Loucy (cell line): ENCODE measurements around the gene RASSF4.

Source experiments
- EZH2phosphoT487 ChIP-seq: fragments of 200-600 bp; IDR thresholded peaks from 2 replicates; pipeline ENCODE4 v1.6.1; 2018; ENCODE audit warnings: antibody characterized with exemption, mild to moderate bottlenecking, moderate library complexity, borderline replicate concordance
- TF ChIP-seq, protein P1 (sequence below): fragments of 200-600 bp; sonication (generic); conservative IDR thresholded peaks from 2 replicates; pipeline ENCODE4 v1.5.1; 2014; ENCODE audit warnings: mild to moderate bottlenecking, antibody characterized with exemption, low read length

DNA sequence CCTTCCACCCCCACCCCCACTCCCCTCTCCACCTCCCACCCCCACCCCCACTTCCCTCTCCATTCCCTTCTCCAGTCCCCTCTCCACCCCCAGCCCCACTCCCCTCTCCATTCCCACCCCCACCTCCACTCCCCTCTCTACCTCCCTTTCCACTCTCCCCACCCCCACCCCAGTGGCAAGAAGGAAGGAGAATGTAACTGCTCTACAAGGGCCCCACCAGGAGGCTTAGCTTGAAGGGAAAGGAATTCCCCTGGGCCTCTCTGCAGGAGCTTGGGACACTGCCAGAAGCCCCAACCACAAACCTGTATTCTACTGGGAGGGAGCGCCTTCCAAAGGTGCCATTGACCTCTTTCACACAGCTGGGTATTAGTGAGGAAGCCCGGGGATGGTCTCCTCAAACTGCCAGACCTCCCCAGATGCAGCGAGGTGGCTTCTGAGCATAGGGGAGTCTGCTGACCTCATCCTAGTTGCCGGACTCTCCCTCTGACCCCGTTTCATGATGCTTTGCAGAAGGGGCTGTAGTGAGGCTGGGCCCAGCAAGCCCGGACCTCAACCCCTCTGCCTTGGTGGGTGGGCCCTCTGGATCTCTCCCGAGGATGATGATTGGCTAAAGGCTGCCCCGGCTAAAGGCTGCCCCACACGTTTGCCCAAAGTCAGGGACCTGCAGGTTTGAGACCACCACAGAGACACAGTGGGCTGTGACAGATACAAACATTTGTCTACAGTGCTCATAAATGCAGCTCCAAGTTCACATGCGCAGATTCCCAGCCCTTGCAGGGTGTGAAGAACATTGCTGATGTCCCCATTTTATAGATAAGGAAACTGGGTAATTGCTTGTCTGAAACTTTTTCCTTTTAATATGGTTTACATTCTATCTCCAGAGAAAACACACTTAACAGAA lies 16.1 kb downstream of the RASSF4 start:
- no peak for TF ChIP-seq EZH2phosphoT487
- TF ChIP-seq, protein P1, sequence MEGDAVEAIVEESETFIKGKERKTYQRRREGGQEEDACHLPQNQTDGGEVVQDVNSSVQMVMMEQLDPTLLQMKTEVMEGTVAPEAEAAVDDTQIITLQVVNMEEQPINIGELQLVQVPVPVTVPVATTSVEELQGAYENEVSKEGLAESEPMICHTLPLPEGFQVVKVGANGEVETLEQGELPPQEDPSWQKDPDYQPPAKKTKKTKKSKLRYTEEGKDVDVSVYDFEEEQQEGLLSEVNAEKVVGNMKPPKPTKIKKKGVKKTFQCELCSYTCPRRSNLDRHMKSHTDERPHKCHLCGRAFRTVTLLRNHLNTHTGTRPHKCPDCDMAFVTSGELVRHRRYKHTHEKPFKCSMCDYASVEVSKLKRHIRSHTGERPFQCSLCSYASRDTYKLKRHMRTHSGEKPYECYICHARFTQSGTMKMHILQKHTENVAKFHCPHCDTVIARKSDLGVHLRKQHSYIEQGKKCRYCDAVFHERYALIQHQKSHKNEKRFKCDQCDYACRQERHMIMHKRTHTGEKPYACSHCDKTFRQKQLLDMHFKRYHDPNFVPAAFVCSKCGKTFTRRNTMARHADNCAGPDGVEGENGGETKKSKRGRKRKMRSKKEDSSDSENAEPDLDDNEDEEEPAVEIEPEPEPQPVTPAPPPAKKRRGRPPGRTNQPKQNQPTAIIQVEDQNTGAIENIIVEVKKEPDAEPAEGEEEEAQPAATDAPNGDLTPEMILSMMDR: no peak
